AG04450 (cell line): ENCODE data around the gene RPA1. TPM values are rescaled to one million over a fixed set of nuclear protein-coding genes. Genes with fewer than 3 reads are reported as not detected.

ENCODE experiments used
- CTCF ChIA-PET: fragments of 300-600, 350-600 bp; formaldehyde crosslinking; extraction: SDS; loops from one replicate; lab custom pipeline; 2022; ENCODE audit warnings: antibody characterized with exemption, inconsistent platforms; lab: Charles Lee
- POLR2A ChIA-PET: fragments of 350-600 bp; formaldehyde crosslinking; extraction: SDS; loops from one replicate; lab custom pipeline; 2021; ENCODE audit warnings: antibody characterized with exemption, inconsistent platforms; lab: Yijun Ruan, JAX
- DNase-seq: peaks from one replicate; pipeline ENCODE4 v3.0.0-alpha.2; 2011; ENCODE audit warnings: low read depth, low spot score
- H3K27ac ChIP-seq: one replicate; pipeline ENCODE4 v1.5.1; 2012; ENCODE audit warnings: low read depth, low read length, control low read depth
- H3K27me3 ChIP-seq: one replicate; pipeline ENCODE4 v1.6.0; 2012; ENCODE audit warnings: low read length; ENCODE audit not compliant: control insufficient read depth, insufficient read depth
- H3K4me3 ChIP-seq: 2 replicates; pipeline ENCODE4 v1.5.1; 2011; ENCODE audit warnings: mild to moderate bottlenecking, low read depth, low read length, control low read depth
- H3K9me3 ChIP-seq: 2 replicates; pipeline ENCODE4 v1.5.1; 2012; ENCODE audit warnings: low read length; ENCODE audit not compliant: control insufficient read depth, insufficient read depth
- CTCF ChIP-seq: IDR thresholded peaks from 2 replicates; pipeline ENCODE4 v1.5.1; 2011; ENCODE audit warnings: low read depth, low read length, control low read depth, inconsistent platforms
- polyA plus RNA-seq: library from polyadenylated mRNA; depleted of rRNA; stranded (reverse); fragments of >200 nt; gene quantifications from 2 replicates; pipeline ENCODE4 v1.2.3, GENCODE V29; 2011

RPA1 gene
- polyA plus RNA-seq, 1 experiment: 56.4 TPM

- no peak overlapping the region for H3K27ac ChIP-seq
- TF ChIP-seq CTCF: no peak
- H3K4me3 ChIP-seq: no peak overlapping the region
- no peak for DNase-seq
- H3K9me3 ChIP-seq: no peaks in the 10 kb centered on the region
- ChIA-PET CTCF (interaction anchor here (1.3 to 2.0 kb wide), 2 partner anchors 121 to 127 kb away, joined by 3 to 7 read pairs; partner anchors contain the start of gene RTN4RL1), POLR2A (no interaction called here)
- peaks cover 36% of the 10 kb centered on the region for H3K27me3 ChIP-seq
Measured at GRCh38 chr17:1904273-1905182, 74.7 kb downstream of the RPA1 start.

- ChIA-PET CTCF (interaction anchor here (0.6 to 2.0 kb wide), 3 partner anchors 120 to 298 kb away, joined by 3 to 7 read pairs (median 3); partner anchors contain the start of gene RTN4RL1), POLR2A (no interaction called here)
- no peak for DNase-seq
- no peaks in the 10 kb centered on the region for H3K9me3 ChIP-seq
- H3K27me3 ChIP-seq: peaks cover 39% of the 10 kb centered on the region
- TF ChIP-seq CTCF: no peak
- no peak overlapping the region for H3K4me3 ChIP-seq
- H3K27ac ChIP-seq: no peak overlapping the region
Measured at GRCh38 chr17:1905190-1905913, 75.5 kb downstream of the RPA1 start.

GRCh38 chr17:1906662-1907101 is 76.9 kb downstream of the RPA1 start:
- Histone ChIP-seq H3K27me3 (peaks cover 45% of the 10 kb centered on the region), H3K27ac (no peak overlapping the region), H3K9me3 (no peaks in the 10 kb centered on the region), H3K4me3 (no peak overlapping the region)
- TF ChIP-seq CTCF: no peak
- no peak for DNase-seq
- ChIA-PET CTCF (interaction anchor here (1.0 kb wide), 1 partner anchor 119 kb away, joined by 3 read pairs; no protein-coding TSS in a partner anchor), POLR2A (no interaction called here)

GRCh38 chr17:1907216-1907631 is 77.4 kb downstream of the RPA1 start:
- H3K27me3 ChIP-seq: peaks cover 51% of the 10 kb centered on the region
- no peak for TF ChIP-seq CTCF
- ChIA-PET CTCF (no interaction called here), POLR2A (no interaction called here)
- DNase-seq: no peak
- no peak overlapping the region for H3K27ac ChIP-seq
- no peaks in the 10 kb centered on the region for H3K9me3 ChIP-seq
- H3K4me3 ChIP-seq: no peak overlapping the region
